Mesothelial cell of epicardium (in vitro differentiated cells): ENCODE results near the gene TSC1. TPM values are rescaled to one million over a fixed set of nuclear protein-coding genes. Genes with fewer than 3 reads are reported as not detected.

Experiments
- DNase-seq, 2 experiments: peaks; one replicate each; pipeline ENCODE4 v3.0.0; 2021; ENCODE audit warnings: low spot score in 2 of 2; ENCODE audit not compliant: unreplicated experiment in 2 of 2
- H3K27ac Mint-ChIP-seq: 2 replicates; pipeline ENCODE4 v1.8.0; 2021; ENCODE audit warnings: mixed read lengths
- H3K27me3 Mint-ChIP-seq: 2 replicates; pipeline ENCODE4 v1.8.0; 2021; ENCODE audit warnings: low read depth, mixed read lengths
- H3K36me3 Mint-ChIP-seq: 2 replicates; pipeline ENCODE4 v1.8.0; 2021; ENCODE audit warnings: mixed read lengths
- H3K4me1 Mint-ChIP-seq: 2 replicates; pipeline ENCODE4 v1.8.0; 2021; ENCODE audit warnings: mixed read lengths
- H3K4me3 Mint-ChIP-seq: 2 replicates; pipeline ENCODE4 v1.8.0; 2021; ENCODE audit warnings: mild to moderate bottlenecking, moderate library complexity, mixed read lengths
- H3K9me3 Mint-ChIP-seq: 2 replicates; pipeline ENCODE4 v1.8.0; 2021; ENCODE audit warnings: mixed read lengths
- total RNA-seq: library from RNA; stranded (reverse); gene quantifications from 3 replicates; pipeline ENCODE4 v1.2.1, GENCODE V29; 2021
- TF ChIP-seq, protein P1 (sequence below): fragments of 200-600 bp; sonication (generic); IDR thresholded peaks from one replicate; pipeline ENCODE4 v1.5.0; 2021; ENCODE audit warnings: antibody characterized with exemption; ENCODE audit not compliant: unreplicated experiment

TSC1 gene
- total RNA-seq, 1 donor from 2014 or later: 68.5 TPM

DNA sequence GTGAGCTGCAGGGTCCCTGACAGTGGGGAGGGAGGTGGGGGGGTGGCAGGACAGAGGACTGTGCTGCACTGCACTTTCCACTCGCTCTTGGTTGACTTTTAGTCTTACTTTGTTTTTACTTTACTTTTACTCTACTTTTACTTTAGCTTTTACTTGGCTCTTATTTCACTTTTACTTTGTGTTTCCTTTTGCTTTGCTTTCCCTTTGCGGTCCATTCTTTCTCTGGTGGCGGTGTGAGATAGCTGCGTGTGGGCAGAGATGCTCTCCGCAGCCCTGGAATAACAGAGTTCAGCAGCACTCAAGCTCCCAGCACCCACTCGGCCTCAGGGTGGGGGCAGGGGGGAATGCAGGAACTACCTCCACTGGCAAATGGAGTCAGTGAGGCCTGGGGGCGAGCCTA is 71.0 kb downstream of the TSC1 start:
- TF ChIP-seq, protein P1, sequence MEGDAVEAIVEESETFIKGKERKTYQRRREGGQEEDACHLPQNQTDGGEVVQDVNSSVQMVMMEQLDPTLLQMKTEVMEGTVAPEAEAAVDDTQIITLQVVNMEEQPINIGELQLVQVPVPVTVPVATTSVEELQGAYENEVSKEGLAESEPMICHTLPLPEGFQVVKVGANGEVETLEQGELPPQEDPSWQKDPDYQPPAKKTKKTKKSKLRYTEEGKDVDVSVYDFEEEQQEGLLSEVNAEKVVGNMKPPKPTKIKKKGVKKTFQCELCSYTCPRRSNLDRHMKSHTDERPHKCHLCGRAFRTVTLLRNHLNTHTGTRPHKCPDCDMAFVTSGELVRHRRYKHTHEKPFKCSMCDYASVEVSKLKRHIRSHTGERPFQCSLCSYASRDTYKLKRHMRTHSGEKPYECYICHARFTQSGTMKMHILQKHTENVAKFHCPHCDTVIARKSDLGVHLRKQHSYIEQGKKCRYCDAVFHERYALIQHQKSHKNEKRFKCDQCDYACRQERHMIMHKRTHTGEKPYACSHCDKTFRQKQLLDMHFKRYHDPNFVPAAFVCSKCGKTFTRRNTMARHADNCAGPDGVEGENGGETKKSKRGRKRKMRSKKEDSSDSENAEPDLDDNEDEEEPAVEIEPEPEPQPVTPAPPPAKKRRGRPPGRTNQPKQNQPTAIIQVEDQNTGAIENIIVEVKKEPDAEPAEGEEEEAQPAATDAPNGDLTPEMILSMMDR: no peak
- H3K9me3 Mint-ChIP-seq: no peaks in the 10 kb centered on the region
- no peaks in the 10 kb centered on the region for H3K36me3 Mint-ChIP-seq
- H3K4me3 Mint-ChIP-seq: no peak overlapping the region
- peaks cover 5% of the 10 kb centered on the region for H3K27me3 Mint-ChIP-seq
- peaks cover 3% of the 10 kb centered on the region for H3K4me1 Mint-ChIP-seq
- no peak for DNase-seq
- no peak overlapping the region for H3K27ac Mint-ChIP-seq

DNA sequence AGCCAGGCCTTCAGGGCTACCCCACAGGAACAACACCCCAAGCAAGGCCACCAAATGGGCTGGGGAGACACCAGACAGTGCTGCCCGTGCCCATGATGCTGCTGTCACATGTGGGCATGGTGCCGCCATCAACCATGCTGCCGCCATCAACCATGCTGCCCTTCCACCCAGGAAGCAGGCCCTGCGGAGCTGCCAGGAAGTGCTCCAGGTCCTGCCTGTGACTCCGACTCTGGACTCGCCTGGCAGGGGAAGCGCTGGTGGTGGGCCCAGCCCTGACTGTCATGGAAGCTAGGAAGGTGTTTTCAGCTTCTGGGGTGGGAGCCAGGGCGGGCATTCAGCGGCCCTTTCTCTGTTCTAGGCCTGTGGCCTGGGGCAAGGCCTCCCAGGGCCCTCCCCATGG is 75.2 kb downstream of the TSC1 start:
- TF ChIP-seq, protein P1: no peak
- H3K9me3 Mint-ChIP-seq: no peaks in the 10 kb centered on the region
- H3K27me3 Mint-ChIP-seq: no peaks in the 10 kb centered on the region
- H3K36me3 Mint-ChIP-seq: no peaks in the 10 kb centered on the region
- H3K4me1 Mint-ChIP-seq: peaks cover 11% of the 10 kb centered on the region
- H3K27ac Mint-ChIP-seq: no peak overlapping the region
- no peak for DNase-seq
- H3K4me3 Mint-ChIP-seq: no peak overlapping the region

DNA sequence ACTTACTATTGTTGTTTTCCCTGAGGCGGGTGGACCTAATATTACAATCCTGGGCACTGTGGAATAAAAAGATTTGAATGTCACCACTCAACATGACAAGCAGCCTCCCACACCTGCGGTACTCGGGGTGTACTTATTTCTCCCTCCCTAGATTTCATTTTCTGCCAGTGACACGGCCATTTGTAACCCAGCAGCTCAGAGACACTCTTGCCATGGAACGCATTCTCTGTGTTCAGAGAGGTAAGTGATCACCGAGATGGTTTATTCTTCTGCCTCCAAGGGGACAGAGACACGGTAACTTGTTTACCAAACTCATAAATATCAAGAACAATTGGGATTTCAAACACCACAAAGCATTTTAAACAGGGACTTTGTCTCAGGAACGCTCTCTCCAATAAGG is 77.5 kb downstream of the TSC1 start:
- Mint-ChIP-seq H3K36me3 (no peaks in the 10 kb centered on the region), H3K27ac (no peak overlapping the region), H3K4me1 (peaks cover 21% of the 10 kb centered on the region), H3K4me3 (no peak overlapping the region), H3K27me3 (no peaks in the 10 kb centered on the region), H3K9me3 (no peaks in the 10 kb centered on the region)
- DNase-seq: no peak
- TF ChIP-seq, protein P1: no peak

DNA sequence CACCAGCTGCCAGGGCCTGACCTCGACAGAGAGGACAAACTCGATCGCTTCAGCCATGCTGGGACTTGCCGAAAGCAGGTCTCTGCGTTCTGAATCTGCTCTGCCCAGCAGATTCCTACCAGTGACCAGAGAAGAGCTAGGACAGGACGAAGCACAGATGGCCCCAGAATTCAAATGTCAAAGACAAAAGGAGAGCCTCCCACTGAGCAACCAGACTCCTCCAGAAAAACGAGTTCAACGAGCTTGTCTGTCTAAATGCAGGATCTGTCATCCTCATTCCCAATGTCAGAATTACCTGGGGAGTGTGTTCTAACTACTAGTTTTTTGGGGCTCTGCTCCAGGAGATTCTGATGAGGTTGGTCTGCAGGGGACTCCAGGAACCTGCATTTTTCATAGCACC is 79.7 kb downstream of the TSC1 start:
- Mint-ChIP-seq H3K4me3 (no peak overlapping the region), H3K4me1 (peaks cover 28% of the 10 kb centered on the region), H3K36me3 (no peaks in the 10 kb centered on the region), H3K27me3 (no peaks in the 10 kb centered on the region), H3K9me3 (no peaks in the 10 kb centered on the region), H3K27ac (no peak overlapping the region)
- no peak for DNase-seq
- TF ChIP-seq, protein P1: no peak

DNA sequence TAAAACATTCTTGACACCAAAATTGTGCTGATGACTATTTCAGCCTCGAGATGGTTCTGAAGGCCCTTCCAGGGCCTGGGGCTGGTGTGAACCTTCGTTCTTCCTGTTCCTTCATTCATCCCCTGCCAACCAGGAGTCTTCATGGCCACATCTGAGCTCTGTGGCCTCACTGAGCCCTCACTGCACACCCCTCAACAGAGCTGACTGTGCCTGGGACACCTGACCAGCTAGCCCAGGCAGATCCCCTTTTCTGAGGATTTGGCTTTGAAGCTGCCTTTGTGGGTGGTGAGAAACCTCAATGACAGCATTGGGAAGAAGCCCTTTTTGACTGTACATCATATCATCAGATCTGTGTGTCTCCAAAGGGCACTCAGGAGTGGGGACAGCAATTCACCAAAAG is 80.1 kb downstream of the TSC1 start:
- Mint-ChIP-seq H3K4me1 (peaks cover 30% of the 10 kb centered on the region), H3K9me3 (no peaks in the 10 kb centered on the region), H3K36me3 (no peaks in the 10 kb centered on the region), H3K27me3 (no peaks in the 10 kb centered on the region), H3K4me3 (no peak overlapping the region), H3K27ac (no peak overlapping the region)
- TF ChIP-seq, protein P1: no peak
- DNase-seq: no peak

DNA sequence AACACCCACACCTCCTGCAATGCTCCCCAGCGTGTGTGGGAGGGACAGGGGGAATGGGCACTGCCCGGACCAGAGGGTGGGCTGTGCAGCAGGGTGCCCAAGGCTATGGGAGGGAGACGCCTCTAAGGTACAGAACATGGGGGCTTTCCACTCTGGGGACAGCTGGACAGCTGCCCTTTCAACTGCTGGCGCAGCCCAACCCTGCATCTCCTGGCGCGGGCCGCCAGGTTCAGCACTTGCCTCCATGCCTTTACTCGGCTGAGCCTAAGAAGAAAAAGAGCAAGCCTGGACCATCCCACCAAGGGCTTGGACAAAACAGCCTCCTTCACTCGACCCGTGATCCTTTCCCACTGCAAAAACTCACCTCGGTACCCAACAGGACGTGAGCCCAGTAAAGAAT is 81.3 kb downstream of the TSC1 start:
- Mint-ChIP-seq H3K4me1 (peaks cover 32% of the 10 kb centered on the region), H3K4me3 (no peak overlapping the region), H3K27me3 (no peaks in the 10 kb centered on the region), H3K36me3 (no peaks in the 10 kb centered on the region), H3K9me3 (no peaks in the 10 kb centered on the region), H3K27ac (no peak overlapping the region)
- no peak for DNase-seq
- TF ChIP-seq, protein P1: no peak
